Endothelial cell of umbilical vein (primary cell): Measurements from ENCODE around the gene OPA1. TPM values are rescaled to one million over a fixed set of nuclear protein-coding genes. Genes with fewer than 3 reads are reported as not detected.

Experiments used
- BruUV-seq: library from RNA; stranded (reverse); fragments of 400-500 nt; replicated peaks from 2 replicates; lab custom pipeline; 2021; lab: Mats Ljungman, UMichigan
- CTCF ChIA-PET: fragments of 300-600, 350-600 bp; sonication (Branson Sonifier 250); formaldehyde crosslinking; loops from one replicate; lab custom pipeline; 2021; ENCODE audit warnings: antibody characterized with exemption, inconsistent platforms; lab: Charles Lee
- POLR2A ChIA-PET: fragments of 300-600, 350-600 bp; sonication (Branson Sonifier 250); formaldehyde crosslinking; loops from one replicate; lab custom pipeline; 2021; ENCODE audit warnings: antibody characterized with exemption, inconsistent platforms; lab: Charles Lee
- DNase-seq: peaks from one replicate; pipeline ENCODE4 v3.0.0-alpha.2; 2011; ENCODE audit warnings: low read depth, low spot score
- FAIRE-seq: peaks from 2 replicates; lab custom pipeline; 2011; peaks lifted over from hg19 to GRCh38; lab: Jason Lieb, UNC
- H2AFZ ChIP-seq: 2 replicates; pipeline ENCODE4 v1.6.0; 2012; ENCODE audit warnings: low read depth, low read length, control low read depth, inconsistent platforms
- H3K27ac ChIP-seq: 2 replicates; pipeline ENCODE4 v1.5.1; 2011; ENCODE audit warnings: low read depth, mild to moderate bottlenecking, control low read depth, low read length, moderate library complexity; ENCODE audit not compliant: insufficient read depth
- H3K27me3 ChIP-seq, 2 experiments: 2 replicates each; pipeline versions ENCODE4 v1.6.0 to v1.6.1; 2011; ENCODE audit warnings: low read length in 2 of 2, mixed read lengths in 1 of 2; ENCODE audit not compliant: control insufficient read depth in 2 of 2, insufficient read depth in 2 of 2
- H3K36me3 ChIP-seq, 2 experiments: 2 replicates in 1 of 2; 3 replicates in 1 of 2; pipeline ENCODE4 v1.5.1; 2011; ENCODE audit warnings: low read length in 2 of 2, mild to moderate bottlenecking in 1 of 2, moderate library complexity in 1 of 2; ENCODE audit not compliant: control insufficient read depth in 2 of 2, insufficient read depth in 2 of 2; ENCODE audit errors: extremely low read depth in 1 of 2
- H3K4me1 ChIP-seq: 3 replicates; pipeline ENCODE4 v1.5.1; 2011; ENCODE audit warnings: mild to moderate bottlenecking, low read length; ENCODE audit not compliant: control insufficient read depth, insufficient read depth; ENCODE audit errors: extremely low read depth
- H3K4me2 ChIP-seq: 2 replicates; pipeline ENCODE4 v1.6.1; 2011; ENCODE audit warnings: low read length, control low read depth, mixed read lengths; ENCODE audit not compliant: insufficient read depth
- H3K4me3 ChIP-seq, 3 experiments: fragments of 200-600 bp in 1 of 3; sonication (generic), shearing (Covaris generic) in 1 of 3; replicated peaks in 1 of 3; 2 replicates each; pipeline ENCODE4 v1.5.1; 2011 to 2016; ENCODE audit warnings: control low read depth in 3 of 3, low read length in 3 of 3, mild to moderate bottlenecking in 2 of 3, inconsistent platforms in 1 of 3, low read depth in 1 of 3, moderate library complexity in 1 of 3; ENCODE audit not compliant: insufficient read depth in 1 of 3
- H3K79me2 ChIP-seq: 2 replicates; pipeline ENCODE4 v1.6.0; 2012; ENCODE audit warnings: low read length, inconsistent platforms; ENCODE audit not compliant: control insufficient read depth, insufficient read depth
- H3K9ac ChIP-seq: replicated peaks from 2 replicates; pipeline ENCODE3; 2011; ENCODE audit warnings: low read length, control low read depth; ENCODE audit not compliant: insufficient read depth; ENCODE audit errors: extremely low read depth
- H3K9me1 ChIP-seq: replicated peaks from 3 replicates; pipeline ENCODE4 v1.6.0; 2011; ENCODE audit warnings: mild to moderate bottlenecking, low read length; ENCODE audit not compliant: control insufficient read depth, insufficient read depth; ENCODE audit errors: extremely low read depth
- H3K9me3 ChIP-seq: replicated peaks from 2 replicates; pipeline ENCODE4 v1.5.1; 2012; ENCODE audit warnings: low read length, inconsistent platforms; ENCODE audit not compliant: control insufficient read depth, insufficient read depth
- H4K20me1 ChIP-seq: replicated peaks from 2 replicates; pipeline ENCODE3; 2011; ENCODE audit warnings: mild to moderate bottlenecking, low read length; ENCODE audit not compliant: control insufficient read depth, insufficient read depth; ENCODE audit errors: extremely low read depth
- EZH2 ChIP-seq: IDR thresholded peaks from 2 replicates; pipeline ENCODE4 v1.6.1; 2012; ENCODE audit warnings: borderline replicate concordance, low read depth, mild to moderate bottlenecking, moderate library complexity, low read length, inconsistent platforms; ENCODE audit not compliant: severe bottlenecking
- FOS ChIP-seq: IDR thresholded peaks from 2 replicates; pipeline ENCODE4 v1.6.1; 2011; ENCODE audit warnings: mild to moderate bottlenecking, low read length, moderate library complexity, borderline replicate concordance; ENCODE audit not compliant: insufficient read depth
- GATA2 ChIP-seq: IDR thresholded peaks from 2 replicates; pipeline ENCODE4 v1.7.0; 2011; ENCODE audit warnings: low read depth, mild to moderate bottlenecking, moderate library complexity, mixed read lengths, low read length; ENCODE audit not compliant: insufficient read length, insufficient read depth
- JUN ChIP-seq: IDR thresholded peaks from 2 replicates; pipeline ENCODE4 v1.6.1; 2011; ENCODE audit warnings: borderline replicate concordance, low read depth; ENCODE audit not compliant: insufficient read length, insufficient read depth
- MYC ChIP-seq: IDR thresholded peaks from one replicate; pipeline ENCODE4 v1.6.1; 2011; ENCODE audit warnings: mild to moderate bottlenecking, low read depth, low read length
- POLR2A ChIP-seq: IDR thresholded peaks from 2 replicates; pipeline ENCODE4 v1.6.1; 2012; ENCODE audit warnings: low read depth, mild to moderate bottlenecking, control low read depth, low read length
- POLR2AphosphoS5 ChIP-seq: IDR thresholded peaks from 2 replicates; pipeline ENCODE4 v1.6.1; 2012; ENCODE audit warnings: low read depth, mild to moderate bottlenecking, control low read depth, low read length, moderate library complexity; ENCODE audit not compliant: insufficient read depth
- dilution Hi-C: fragments of 300-500 bp; cut with MboI; formaldehyde crosslinking; loops from one replicate; pipeline ENCODE4 v1.15.0; 2019; ENCODE audit warnings: low sequenced_read_pairs; ENCODE audit not compliant: extremely low pct_ligation_motif_present
- intact Hi-C: fragments of 100-400 bp; cut with micrococcal nuclease; formaldehyde crosslinking; loops from one replicate; pipeline ENCODE4 v1.10.0; 2022
- polyA plus RNA-seq, 4 experiments: library from polyadenylated mRNA; depleted of rRNA in 3 of 4; stranded (reverse) in 3 of 4; unstranded in 1 of 4; fragments of >200 nt; gene quantifications; 2 replicates each; pipeline versions ENCODE4 v1.2.1 to v1.2.3, GENCODE V29; 2011 to 2012; ENCODE audit warnings: missing spikeins in 1 of 4
- total RNA-seq: library from RNA; stranded (reverse); gene quantifications from 2 replicates; pipeline ENCODE4 v1.2.3, GENCODE V29; 2021
- TF ChIP-seq, protein P1 (sequence below): IDR thresholded peaks from 2 replicates; pipeline ENCODE4 v1.6.1; 2011; ENCODE audit not compliant: insufficient read depth, insufficient read length
- TF ChIP-seq, protein P2 (sequence below), 2 donors: IDR thresholded peaks; 1 replicate in 1 of 2; 2 replicates in 1 of 2; pipeline ENCODE4 v1.5.1; 2011; ENCODE audit warnings: low read length in 2 of 2, mild to moderate bottlenecking in 2 of 2, moderate library complexity in 2 of 2, control low read depth in 1 of 2, inconsistent platforms in 1 of 2, low read depth in 1 of 2; ENCODE audit not compliant: insufficient read depth in 1 of 2; ENCODE audit errors: extremely low read depth in 1 of 2

OPA1 gene
- total and polyA plus RNA-seq, 2 donors (not counting 3 experiments of a cell fraction or from before 2014, with no cell fraction given) = 10.0 to 62.0 TPM

DNA sequence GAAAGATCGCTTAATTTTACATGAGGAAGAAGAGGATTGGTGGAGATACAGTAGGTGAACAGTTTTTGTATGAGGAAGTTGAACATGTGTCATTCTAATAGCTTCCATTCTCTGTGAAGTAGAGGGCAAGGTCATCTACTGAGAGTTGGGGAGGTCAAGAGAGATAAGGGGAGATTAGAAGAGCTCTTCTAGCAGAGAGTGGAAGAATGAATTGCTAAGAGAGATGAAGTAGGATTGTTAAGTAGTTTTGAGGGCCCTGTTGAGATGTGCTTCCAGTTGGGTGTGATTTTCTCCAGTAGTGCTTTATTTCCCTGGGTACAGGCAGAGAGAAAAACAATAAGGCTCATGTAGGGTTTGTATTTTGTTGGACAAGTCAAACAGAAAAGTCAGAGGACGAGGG lies 5.2 kb downstream of the OPA1 start:
- Histone ChIP-seq H3K4me1 (peaks cover 14% of the 10 kb centered on the region), H3K9ac (no peak overlapping the region), H3K4me2 (no peak overlapping the region), H4K20me1 (no peaks in the 10 kb centered on the region), H3K79me2 (peaks cover 93% of the 10 kb centered on the region), H3K9me1 (no peaks in the 10 kb centered on the region), H3K9me3 (no peaks in the 10 kb centered on the region), H3K27ac (no peak overlapping the region), H3K4me3 (no peak overlapping the region), H3K36me3 (no peaks in the 10 kb centered on the region), H2AFZ (no peak overlapping the region), H3K27me3 (no peaks in the 10 kb centered on the region)
- BruUV-seq = no TSS peak
- DNase-seq (no peak), FAIRE-seq (no peak)
- CTCF ChIA-PET = no interaction called here
- POLR2A ChIA-PET = no interaction called here
- intact Hi-C loops (no loop called here), dilution Hi-C loops (no loop called here)
- TF ChIP-seq, protein P1, sequence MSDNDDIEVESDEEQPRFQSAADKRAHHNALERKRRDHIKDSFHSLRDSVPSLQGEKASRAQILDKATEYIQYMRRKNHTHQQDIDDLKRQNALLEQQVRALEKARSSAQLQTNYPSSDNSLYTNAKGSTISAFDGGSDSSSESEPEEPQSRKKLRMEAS = no peak
- TF ChIP-seq, protein P2, sequence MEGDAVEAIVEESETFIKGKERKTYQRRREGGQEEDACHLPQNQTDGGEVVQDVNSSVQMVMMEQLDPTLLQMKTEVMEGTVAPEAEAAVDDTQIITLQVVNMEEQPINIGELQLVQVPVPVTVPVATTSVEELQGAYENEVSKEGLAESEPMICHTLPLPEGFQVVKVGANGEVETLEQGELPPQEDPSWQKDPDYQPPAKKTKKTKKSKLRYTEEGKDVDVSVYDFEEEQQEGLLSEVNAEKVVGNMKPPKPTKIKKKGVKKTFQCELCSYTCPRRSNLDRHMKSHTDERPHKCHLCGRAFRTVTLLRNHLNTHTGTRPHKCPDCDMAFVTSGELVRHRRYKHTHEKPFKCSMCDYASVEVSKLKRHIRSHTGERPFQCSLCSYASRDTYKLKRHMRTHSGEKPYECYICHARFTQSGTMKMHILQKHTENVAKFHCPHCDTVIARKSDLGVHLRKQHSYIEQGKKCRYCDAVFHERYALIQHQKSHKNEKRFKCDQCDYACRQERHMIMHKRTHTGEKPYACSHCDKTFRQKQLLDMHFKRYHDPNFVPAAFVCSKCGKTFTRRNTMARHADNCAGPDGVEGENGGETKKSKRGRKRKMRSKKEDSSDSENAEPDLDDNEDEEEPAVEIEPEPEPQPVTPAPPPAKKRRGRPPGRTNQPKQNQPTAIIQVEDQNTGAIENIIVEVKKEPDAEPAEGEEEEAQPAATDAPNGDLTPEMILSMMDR (IDR thresholded peaks at IDR 0.05; ENCODE audit: extremely low read depth in 1 of 2, insufficient read depth in 1 of 2, low read depth in 1 of 2, low read length in 2 of 2) = no peak
- TF ChIP-seq EZH2 (no peak), JUN (no peak), FOS (no peak), POLR2AphosphoS5 (no peak), MYC (no peak), GATA2 (no peak), POLR2A (no peak)
